NCI-H1048 (cell line): ENCODE data around the gene PLEKHA6.

Experiments used
- DNase-seq: peaks from one replicate; lab custom pipeline; 2025; lab: John Stamatoyannopoulos, UW

PLEKHA6 gene

DNA sequence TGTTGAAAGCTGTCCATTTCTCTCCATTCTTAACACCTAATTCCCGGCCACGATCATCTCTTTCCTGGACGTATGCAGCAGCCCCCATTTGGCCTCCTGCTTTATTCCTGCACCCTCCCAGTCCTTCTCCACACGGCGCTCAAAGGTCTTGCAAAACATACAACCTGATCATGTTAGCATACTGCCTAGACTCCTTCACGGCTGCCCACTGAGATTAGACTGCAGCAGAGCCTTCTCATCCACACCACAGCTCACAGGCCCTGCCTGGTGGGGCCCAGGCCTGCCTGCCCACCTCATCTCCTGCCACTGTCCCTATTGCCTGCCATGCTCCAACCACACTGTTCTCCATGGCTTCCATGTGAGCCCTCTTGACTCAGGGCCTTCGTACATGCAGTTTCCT lies 148.7 kb downstream of the PLEKHA6 start:
- no peak for DNase-seq

DNA sequence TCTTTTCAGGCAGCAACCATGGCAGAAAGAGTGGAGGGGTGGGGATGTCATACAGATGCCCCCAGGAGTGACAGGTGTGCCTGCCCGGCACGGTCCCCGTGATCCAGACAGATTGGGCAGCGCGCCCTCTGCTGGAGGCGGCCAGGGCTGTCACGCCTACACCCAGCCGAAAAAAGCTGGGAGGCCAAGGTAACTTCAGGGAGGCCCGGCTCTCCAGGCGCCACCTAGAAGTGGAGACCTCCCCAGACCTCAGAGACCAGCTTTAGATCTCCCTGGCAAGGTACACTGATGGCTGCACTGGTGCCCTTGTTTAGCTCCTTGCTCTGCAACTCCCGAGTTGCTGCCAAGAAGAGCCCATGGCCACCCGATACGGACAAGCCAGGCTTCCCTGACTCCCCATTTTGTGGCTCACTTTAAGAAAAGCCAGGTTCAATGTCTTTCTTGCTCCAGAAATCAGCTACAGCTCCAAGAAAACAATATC lies 152.6 kb downstream of the PLEKHA6 start:
- DNase-seq = peak; percentile 25

DNA sequence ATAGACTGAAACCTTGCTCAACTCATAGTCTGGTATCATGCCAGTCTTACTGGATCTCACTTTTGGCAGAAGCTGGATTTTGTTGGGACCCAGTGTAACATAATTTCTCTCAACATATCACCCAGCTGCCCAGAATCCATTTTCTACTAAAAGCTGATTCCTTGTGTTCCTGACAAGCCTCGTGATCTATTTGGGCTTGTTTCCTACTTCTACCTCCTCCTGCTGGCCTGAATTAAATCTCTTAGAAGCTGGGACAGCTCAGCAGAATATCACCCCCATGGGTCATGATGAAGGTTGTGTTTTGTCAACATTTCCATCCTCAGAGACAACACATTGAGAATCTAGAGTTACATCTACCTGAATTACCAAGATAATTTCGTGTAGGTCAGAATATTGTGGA lies 153.6 kb downstream of the PLEKHA6 start:
- no peak for DNase-seq

DNA sequence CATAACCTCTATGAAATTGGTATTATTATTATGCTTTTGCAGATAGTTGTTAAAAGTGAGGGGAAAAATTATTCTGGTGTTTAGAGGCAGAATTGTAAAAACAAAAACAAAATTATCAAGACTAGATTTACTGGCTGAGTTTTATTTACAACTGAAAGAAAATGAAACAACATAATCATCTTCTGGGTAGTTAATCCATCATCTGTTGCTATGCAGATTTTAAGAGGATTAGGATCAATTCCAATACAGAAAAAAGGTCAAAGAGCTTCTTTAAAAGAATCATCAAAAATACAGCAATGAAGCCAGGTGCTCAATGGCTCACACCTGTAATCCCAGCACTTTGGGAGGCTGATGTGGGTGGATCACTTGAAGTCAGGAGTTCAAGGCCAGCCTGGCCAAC lies 154.2 kb downstream of the PLEKHA6 start:
- DNase-seq = no peak

DNA sequence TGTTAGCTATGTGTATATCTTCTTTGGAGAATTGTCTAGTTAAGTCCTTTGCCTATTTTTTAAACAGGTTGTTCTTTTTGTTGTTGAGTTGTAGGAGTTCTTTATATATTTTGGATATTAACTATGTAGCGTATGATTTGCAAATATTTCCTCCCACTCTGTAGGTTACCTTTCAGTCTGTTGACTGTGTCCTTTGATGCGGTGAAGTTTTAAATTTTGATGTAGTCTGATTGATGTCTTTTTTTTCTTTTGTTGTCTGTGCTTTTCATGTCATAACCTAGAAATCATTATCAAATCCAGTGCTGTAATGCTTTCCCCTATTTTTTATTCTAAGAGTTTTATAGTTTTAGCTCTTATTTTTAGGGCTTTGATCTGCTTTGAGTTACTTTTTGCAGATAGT lies 154.8 kb downstream of the PLEKHA6 start:
- DNase-seq = no peak

DNA sequence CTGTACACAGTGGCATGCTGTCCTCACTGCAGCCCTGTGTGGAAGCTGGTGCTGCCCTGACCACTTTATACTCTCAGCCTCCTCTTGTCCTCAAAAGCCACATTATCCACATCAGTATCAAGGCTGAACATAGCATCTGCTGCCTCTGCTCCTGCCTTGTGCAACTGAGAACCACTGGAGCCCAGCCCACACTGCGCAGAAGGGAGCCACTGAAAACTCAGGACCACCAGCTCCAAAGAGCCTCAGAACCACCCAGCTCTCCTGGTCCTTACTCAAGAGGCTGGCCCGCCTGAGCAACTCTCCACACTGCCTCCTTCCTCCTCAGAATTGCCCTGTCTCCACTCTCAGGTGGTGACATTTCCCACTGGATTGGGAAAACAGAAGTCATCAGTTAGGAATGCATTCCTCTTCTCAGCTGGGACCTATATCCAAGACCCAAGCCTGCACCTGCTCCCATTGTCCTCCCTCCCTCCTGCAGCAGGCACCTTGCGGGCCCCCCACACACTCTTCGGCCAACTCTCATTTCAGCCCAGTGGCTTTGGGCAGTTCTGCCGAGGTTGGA lies 156.4 kb downstream of the PLEKHA6 start:
- DNase-seq = no peak

DNA sequence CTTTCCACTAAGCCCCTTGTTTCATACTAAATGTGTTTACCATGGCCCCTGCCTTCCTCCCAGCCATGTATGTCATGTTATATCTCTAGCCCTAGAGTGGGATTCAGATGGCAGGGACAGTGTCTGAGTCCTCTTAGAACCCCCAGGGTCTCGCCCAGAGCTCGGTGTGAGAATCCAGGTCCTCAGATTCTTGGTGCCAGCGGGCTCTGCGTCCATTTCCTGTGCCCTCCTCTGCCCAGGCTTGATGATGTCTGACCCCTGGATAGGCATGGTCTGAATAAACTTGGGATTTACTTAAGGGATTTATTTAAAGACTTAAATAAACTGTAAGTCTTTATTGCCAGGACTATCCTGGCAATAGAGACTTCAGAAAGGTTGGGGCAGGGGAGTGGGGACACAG lies 157.2 kb downstream of the PLEKHA6 start:
- DNase-seq = no peak

DNA sequence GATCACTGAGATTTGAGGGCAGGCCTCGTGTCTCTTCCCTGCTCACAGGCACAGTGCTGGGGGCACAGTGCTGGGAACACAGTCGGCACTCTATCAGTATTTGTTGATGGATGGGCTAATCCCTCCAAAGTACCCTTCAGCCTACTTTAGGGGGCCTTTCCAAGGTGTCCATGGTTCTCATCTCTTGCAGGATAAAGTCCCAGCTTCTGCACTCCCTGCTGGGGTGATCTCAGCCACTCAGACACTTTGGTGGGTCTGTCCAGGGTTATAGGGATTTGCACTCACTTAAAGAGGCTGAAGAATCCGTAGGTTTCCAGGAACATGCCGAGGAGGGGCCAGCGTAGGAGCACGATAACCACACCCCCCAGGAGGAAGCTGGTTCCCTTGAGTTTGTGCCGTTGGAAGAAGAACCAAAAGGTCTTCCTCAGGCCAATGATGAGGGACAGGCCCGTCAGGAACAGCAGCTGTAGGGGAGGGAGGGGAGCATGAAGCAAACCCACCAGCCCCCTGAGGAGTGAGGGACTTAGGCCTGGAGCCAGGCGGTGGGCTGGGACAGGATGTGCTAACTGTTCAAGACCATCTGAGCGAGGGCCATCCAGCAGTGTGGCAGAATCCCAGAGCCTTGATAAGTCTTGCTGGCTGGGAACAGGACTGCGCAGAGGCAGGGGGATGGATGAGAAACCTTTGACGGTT lies 158.2 kb downstream of the PLEKHA6 start:
- DNase-seq = no peak

DNA sequence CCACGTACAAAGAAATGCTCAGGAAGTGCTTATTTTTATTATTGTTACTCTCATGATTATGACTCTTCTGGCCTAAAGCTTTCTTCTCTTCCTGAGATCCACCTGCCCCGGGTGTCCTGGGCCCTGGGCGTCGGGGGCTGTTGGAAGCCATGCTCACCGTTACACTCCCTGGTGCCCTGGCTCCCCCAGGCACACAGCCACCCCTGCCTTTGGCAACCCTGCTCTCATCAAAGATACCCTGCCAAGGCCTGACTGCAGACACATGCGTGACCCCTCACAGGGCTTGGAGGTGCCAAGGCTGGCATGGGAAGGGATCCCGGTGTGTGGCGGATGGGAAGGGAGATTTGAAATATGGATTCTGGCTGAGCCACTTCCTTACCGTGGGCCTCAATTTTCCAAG lies 160.2 kb downstream of the PLEKHA6 start:
- DNase-seq = no peak

DNA sequence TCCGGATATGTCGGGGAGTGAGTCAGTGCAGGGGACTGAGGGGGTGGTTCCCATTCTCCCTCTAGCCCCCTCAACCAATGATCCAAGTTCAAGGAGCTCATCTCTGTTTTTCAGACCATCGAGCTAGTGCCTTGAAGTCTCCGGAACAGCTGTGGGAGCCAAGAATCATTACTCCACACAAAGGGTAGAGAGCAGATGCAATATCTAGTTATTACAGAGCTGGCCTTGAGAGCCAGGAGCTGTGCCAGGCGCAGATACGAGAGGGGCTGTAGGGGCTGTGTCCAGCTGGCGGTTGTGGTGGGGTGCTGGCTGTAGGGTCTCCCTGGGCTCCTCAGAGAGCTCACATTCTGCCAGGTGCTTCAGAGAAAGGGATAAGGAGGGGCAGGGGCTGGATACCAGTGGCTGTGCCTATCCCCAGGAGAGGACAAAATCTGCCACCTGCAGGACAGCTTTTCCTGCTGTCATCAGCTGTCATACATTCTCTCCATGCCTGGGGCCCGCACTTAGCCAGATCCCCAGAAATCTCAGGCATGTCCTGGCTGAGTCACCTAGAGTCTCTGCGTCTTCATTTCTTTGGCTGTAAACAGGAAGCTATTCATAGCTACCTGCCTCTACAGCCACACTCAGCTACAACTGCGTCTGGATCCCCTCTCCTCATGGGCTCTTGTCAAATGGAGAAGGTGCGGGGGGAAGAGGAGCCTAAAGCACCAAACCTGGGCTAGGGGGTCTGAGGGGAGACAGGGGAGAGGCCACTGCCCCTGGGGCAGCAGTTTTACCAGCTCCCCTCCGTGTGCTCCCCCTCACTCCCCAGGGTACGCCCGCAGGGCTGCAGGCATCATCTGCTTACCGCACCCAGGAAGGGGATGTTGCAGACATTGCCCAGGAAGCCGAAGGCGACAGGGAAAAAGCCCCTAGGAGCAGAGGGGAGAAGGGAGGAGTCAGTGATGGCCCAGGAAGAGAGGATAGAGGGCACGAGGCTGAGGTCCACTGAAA lies 161.1 kb downstream of the PLEKHA6 start:
- no peak for DNase-seq

DNA sequence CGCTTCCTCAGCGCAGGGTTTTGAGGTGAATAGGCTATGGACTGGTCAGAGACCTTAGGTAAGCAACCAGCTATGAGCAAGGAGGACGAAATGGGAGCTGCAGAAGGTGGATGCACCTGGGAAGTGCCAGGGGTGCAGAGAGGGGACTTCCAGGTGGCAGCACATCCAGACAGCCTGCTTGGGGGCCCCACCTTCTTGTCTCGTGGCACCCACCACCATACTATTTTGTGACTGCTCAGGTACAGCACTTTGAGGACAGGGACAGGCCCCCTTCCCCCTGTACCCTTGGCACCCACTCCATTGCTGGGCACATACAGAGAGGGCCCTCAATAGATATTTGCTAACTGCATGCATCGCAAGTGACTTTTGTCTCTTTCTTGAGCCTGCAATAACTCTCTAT lies 162.7 kb downstream of the PLEKHA6 start:
- no peak for DNase-seq

DNA sequence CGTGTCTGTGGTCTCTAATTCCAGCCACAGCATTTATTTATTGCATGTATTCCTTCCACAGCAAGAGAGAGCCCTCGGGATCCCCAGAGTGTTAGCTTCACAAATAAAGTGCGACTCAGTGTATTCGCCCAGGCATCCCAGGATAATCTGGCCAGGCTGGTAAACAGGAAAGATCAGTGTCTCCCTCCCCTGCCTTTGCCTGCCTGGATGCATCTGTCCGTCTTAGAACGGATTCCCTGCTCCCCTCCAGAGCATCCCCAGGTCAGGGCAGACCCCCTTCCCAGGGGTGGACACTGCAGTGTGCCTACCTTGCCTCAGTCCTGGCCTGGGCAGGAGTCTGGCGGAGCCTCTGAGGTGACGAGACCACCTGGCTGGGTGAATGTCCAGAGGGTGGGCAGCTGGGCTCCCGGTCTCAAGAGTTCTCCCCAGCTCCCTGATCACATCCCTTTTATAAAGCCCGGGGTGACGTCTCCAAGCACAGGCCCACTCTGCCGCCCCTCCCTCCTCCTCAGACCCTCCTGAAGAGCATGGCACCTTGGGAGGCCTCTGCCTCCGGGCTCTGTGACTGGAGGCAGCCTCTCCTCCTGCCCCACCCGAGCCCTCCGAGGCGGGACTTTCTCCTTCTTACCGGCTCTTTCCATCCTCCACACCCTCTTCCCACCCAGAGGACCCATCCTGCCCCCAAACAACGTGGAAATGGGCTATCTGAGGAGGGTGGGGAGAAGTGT lies 163.5 kb downstream of the PLEKHA6 start, which contains the start of gene KISS1:
Gene KISS1, minus strand, starts transcription at position 424 of the 728 bp plus-strand sequence. CDS start 3,615 bp downstream, outside the sequence.
- no peak for DNase-seq

DNA sequence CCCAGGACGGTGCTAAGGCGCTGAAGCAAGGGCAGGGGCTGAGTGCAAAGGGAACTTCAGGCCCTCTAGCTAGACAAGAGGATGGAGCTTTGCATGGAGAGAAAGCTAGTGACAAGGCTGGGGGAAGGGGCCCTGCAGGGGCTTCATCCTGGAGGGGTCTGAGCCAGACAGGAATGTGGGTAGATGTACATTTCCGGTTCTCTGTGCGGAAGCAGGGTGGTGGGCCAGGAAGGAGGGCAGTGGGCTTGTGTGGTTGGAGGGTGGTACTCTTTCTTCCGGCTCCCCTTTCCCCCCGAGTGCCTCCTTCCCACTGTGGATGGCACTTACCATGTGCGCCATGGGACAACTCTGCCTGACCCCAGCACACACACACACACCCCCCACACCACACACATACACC lies 165.0 kb downstream of the PLEKHA6 start:
- no peak for DNase-seq

DNA sequence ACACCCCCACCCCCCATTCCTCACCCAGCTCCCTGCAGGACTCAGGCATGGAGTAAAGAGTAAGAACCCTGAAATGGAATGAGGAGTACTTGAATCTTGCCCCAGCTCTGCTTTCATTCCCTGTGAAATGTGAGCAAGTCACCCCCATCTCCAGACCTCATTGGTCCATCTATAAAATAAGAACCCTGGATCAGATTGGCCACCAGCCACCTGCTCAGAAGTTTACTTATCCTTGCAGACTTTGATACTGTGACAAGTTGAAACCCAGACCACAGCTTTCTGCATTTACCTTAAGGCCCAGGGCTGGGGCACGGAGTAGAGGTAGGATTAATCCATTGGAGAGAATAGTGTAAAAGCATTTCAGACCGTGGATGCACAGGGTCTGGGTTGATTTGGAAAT lies 165.6 kb downstream of the PLEKHA6 start:
- no peak for DNase-seq

DNA sequence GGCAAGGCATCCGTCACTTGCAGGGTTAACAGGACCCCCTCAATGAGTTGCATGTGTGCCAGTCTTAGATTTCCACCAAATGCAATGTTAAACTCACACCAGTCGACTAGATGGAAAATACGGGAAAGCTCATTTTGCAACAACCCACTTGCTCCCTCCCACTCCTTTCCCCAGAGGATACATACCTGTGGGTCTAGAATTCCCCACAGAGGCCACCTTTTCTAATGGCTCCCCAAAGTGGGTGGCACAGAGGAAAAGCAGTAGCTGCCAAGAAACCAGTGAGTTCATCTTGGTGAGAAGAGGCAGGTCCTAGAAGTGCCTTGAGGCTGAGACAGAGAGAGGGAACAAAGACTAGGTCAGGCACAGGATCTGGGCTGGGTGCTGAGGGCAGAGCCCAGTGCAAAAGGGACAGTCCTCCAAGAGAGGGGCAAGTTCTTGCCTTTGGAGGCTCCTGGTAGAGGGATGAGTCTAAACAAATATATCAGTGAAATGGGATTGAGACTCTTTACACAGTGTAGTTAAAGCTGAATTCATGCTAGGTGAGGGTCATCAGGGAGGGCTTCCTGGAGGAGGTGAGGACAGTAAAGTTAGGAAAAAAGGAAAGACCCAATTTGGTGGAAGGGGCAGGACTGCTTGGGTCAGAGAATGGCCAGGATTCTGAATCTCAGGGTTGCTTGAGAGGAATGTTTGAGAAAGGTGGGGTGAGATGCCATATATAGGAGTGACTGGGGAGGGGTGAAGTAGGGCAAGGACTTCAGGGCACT lies 167.0 kb downstream of the PLEKHA6 start:
- DNase-seq = no peak

DNA sequence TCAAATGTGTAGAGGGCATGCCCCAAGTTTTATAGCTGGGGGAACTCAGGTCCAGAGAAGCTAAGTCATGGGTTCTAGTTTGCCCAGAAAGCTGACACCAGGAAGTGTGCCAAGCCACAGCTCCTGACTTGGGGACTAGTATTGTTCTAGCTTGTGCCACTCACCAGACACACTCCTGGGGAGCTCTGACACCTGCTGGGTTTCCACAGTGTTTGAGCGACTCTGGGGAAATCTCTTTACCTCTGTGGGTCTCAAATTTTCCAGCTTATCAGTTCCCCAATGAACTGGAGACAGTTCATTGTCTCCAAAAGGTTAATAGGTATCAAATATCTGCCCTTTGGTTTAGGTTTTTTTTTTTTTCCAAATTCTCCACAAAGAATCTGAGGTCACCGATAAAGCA lies 167.7 kb downstream of the PLEKHA6 start:
- DNase-seq = no peak

DNA sequence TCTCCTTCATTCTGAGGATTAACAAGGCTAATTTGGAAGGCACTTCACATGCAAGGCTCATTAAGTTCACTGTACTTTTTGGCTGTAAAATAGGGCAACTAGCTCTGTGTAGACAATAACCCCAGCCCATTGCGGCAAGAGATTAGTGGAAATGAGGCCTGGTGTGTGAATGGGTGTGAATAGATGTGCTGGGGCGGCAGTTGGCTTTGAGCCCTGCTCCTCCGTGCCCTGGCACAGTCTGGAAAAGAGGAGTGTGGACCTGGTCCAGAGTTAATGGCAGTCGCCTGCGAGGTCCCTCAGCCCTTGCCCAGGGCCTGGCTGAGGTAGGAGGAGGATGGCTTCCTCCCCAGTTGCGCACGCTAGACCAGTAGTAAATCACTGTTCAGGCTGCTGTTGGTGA lies 168.3 kb downstream of the PLEKHA6 start:
- DNase-seq = no peak

DNA sequence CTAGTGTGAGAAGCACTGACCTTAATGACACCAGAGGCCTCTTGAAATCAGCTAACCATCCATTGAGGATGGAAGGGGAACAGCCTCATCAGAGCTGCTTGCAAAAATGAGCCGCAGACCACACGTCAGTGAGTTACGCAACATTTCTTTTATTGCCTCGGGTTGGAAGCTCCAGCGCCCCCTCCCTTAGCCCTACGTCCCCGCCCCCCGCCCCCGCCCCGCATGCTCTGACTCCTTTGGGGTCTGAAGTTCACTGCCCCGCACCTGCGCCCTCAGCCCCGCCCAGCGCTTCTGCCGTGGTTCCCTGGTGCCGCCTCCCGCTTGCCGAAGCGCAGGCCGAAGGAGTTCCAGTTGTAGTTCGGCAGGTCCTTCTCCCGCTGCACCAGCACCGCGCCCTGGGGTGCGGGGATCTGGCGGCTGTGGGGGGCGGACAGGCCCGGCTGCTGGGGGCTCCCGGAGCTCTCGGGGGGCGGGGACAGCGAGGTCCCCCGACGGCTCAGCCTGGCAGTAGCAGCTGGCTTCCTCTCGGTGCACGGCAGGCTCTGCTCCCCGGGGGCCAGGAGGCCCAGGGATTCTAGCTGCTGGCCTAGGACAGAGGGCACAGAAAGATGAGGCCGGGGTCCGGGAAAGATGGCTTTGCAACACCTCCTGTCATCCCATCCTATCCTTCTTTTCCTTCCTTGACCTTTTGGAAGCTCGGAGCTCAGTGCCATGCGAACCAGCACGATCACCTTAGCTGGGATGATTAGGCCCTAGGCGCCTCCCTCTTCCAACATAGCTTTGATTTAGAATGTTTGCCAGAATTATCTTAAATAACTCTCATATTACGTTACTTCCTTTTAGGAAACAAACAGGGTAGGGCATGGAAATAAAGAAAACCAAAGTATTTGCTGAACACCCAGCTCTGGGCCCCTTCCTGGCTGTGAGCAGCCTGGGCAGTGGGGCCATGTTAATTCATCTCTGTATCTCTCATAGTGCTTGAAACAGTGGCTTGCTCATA lies 169.2 kb downstream of the PLEKHA6 start:
- DNase-seq = no peak

DNA sequence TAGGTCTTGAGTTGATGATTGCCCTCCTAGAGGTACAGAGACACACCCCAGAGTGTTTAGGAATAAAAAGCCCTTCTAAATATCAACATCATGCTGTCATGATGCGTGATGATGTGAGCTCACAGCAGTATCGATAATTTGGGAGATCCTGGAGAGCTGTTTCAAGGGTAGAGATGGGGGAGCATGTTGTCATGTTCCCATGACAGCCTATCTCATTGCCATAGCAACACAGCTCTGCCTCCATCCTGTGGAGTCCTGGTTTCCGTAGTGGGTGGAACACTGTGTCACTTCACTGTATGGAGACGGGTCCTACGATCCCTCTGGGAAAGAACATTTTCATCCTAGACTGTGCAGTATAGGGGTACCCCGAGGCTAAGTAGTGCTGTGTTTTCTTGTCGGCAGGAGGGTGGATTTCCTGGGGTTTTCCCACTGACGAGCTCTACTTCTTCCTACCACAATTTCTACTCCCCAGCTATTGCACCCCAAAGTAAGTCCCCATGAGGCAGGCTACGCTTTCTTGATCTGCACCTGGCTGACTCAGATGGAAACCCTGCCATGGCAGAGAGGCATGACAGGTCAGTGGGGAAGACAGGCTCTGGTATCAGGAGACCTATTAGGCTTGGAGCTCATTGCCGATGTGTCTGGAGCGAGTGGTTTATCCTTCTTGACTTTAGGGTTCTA lies 170.6 kb downstream of the PLEKHA6 start:
- no peak for DNase-seq
